Measurements from ENCODE around the gene NEDD8.
"Not testable (repeated sequence)": the region's sequence is repeated elsewhere in the genome, so short reads cannot be mapped to it uniquely, and the experiment has no call there.

NEDD8 gene

GRCh38 chr14:24222987-24223386, 9.2 kb downstream of the NEDD8 start:
- DNase-seq (ENCODE audit: low spot score) = not testable (repeated sequence)

- no peak for DNase-seq (ENCODE audit: low spot score)
These were observed 12.6 kb downstream of the NEDD8 start for GRCh38 chr14:24219521-24219920.

- no peak for DNase-seq (ENCODE audit: low spot score)
These were observed 13.1 kb downstream of the NEDD8 start for GRCh38 chr14:24219080-24219479.

GRCh38 chr14:24216876-24217275, 15.3 kb downstream of the NEDD8 start:
- not testable (repeated sequence) for DNase-seq (ENCODE audit: low spot score)

GRCh38 chr14:24216345-24216699, 15.8 kb downstream of the NEDD8 start:
- no peak for DNase-seq (ENCODE audit: low spot score)

- peak; percentile 85 for DNase-seq (ENCODE audit: low spot score)
These were observed 16.4 kb downstream of the NEDD8 start, which contains the start of gene MDP1 for GRCh38 chr14:24215495-24216344. MDP1 (minus strand) TSS chr14:24216066; CDS start chr14:24215955, 111 bp downstream.

- no peak for DNase-seq (ENCODE audit: low spot score)
These were observed 18.1 kb downstream of the NEDD8 start for GRCh38 chr14:24213866-24214662.

- DNase-seq (ENCODE audit: low spot score) = peak; percentile 95
These were observed 19.0 kb downstream of the NEDD8 start, which contains the start of gene CHMP4A for GRCh38 chr14:24212924-24213865. CHMP4A (minus strand) TSS chr14:24213488; CDS start chr14:24213439, 49 bp downstream.

GRCh38 chr14:24211311-24211710, 20.9 kb downstream of the NEDD8 start:
- DNase-seq (ENCODE audit: low spot score) = no peak

GRCh38 chr14:24207625-24208024, 24.5 kb downstream of the NEDD8 start:
- DNase-seq (ENCODE audit: low spot score) = no peak

GRCh38 chr14:24207104-24207551, 25.0 kb downstream of the NEDD8 start:
- no peak for DNase-seq (ENCODE audit: low spot score)

- no peak for DNase-seq (ENCODE audit: low spot score)
These were observed 25.7 kb downstream of the NEDD8 start for GRCh38 chr14:24206260-24207103.

- no peak for DNase-seq (ENCODE audit: low spot score)
These were observed 27.7 kb downstream of the NEDD8 start for GRCh38 chr14:24204163-24205146.

- DNase-seq (ENCODE audit: low spot score) = not testable (repeated sequence)
These were observed 28.8 kb downstream of the NEDD8 start for GRCh38 chr14:24203249-24203886.

- DNase-seq (ENCODE audit: low spot score) = not testable (repeated sequence)
These were observed 29.6 kb downstream of the NEDD8 start for GRCh38 chr14:24202538-24202937.

GRCh38 chr14:24198814-24199524, 33.2 kb downstream of the NEDD8 start:
- no peak for DNase-seq (ENCODE audit: low spot score)

GRCh38 chr14:24197056-24197450, 35.1 kb downstream of the NEDD8 start:
- DNase-seq (ENCODE audit: low spot score) = no peak
